ACC112 (cell line): ENCODE results near the gene TCF19.

Experiments
- H2AFZ ChIP-seq: fragments of 200-600 bp; sonication (generic); one replicate; pipeline ENCODE4 v1.6.0; 2017; ENCODE audit warnings: antibody characterized with exemption, low read length; ENCODE audit not compliant: unreplicated experiment
- H3K27ac ChIP-seq: fragments of 200-600 bp; sonication (generic); 2 replicates; pipeline ENCODE4 v1.5.1; 2014; ENCODE audit warnings: low read depth, mild to moderate bottlenecking, antibody characterized with exemption, low read length, moderate library complexity
- H3K27me3 ChIP-seq: fragments of 200-600 bp; sonication (generic); 2 replicates; pipeline ENCODE4 v1.6.1; 2014; ENCODE audit warnings: mild to moderate bottlenecking, antibody characterized with exemption, low read length, moderate library complexity, mixed read lengths; ENCODE audit not compliant: insufficient read depth
- H3K36me3 ChIP-seq: fragments of 200-600 bp; sonication (generic); 2 replicates; pipeline ENCODE4 v1.6.1; 2016; ENCODE audit warnings: mild to moderate bottlenecking, antibody characterized with exemption, low read length, moderate library complexity, mixed read lengths; ENCODE audit not compliant: insufficient read depth
- H3K4me1 ChIP-seq: fragments of 200-600 bp; sonication (generic); one replicate; pipeline ENCODE4 v1.6.1; 2016; ENCODE audit warnings: low read length, mixed read lengths; ENCODE audit not compliant: insufficient read depth, unreplicated experiment, control insufficient read depth
- H3K4me3 ChIP-seq: fragments of 200-600 bp; sonication (generic); 2 replicates; pipeline ENCODE4 v1.5.1; 2014; ENCODE audit warnings: mild to moderate bottlenecking, low read depth, low read length
- H3K79me2 ChIP-seq: fragments of 200-600 bp; sonication (generic); one replicate; pipeline ENCODE4 v1.6.0; 2016; ENCODE audit warnings: low read length; ENCODE audit not compliant: control insufficient read depth, unreplicated experiment, insufficient read depth

Gene TCF19

DNA sequence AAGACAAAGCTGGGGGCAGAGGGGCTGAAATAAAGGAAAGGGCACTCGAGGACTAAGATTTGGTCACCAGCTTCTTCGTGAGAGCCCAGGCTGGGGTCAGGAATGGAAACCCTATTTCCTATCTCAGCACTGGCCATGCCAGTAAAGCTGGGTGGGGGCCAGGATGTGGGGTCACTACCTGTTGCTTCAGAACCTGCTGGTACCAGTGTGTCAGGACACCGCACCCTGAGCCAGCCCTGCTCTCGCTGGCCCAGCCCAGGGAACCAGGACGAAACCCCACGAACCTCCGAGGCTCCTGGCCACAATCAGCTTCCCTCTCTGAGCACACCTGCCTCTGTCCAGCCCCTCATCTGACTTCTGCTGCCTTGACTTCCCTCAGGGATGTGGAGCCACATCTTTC is 40.2 kb upstream of the TCF19 start:
- H3K4me3 ChIP-seq = no peak overlapping the region

DNA sequence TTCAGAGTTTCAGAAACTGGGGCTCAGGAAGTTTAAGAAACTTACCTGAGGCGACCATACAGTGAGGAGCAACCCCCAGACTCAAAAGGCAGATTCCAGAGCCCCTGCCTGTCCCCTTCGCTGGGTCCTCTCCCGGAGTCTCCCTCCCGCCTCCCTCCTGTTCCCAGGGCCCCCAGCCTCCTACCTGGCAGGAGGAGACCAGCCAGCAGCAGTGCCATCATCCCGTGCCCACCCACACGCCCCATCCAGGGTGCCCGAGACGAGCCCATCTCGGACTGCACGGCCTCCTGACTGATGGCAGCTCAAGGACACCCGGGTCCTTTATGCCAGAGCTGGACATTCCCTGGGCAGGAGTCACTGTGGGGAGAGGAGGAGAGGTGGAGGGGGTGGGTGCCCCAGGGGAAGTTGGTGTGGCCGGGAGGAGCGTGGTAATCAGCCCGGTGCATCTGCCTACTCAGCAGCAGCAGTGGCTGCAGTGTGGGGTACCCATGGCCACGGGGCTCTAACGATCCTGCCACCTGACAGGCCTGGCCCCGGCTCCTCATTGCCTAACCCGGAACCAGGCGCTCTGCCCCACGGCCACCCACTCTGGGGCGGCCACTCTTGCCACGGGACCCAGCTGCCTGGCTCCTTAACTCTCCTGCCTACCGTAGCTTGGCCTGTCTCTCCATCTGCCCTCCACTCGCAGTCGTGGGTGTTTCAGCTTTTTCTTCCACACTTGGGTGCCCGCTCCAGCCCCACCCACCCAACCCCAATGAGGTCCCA is 38.1 kb upstream of the TCF19 start, which contains the start of gene CDSN:
TSS of gene CDSN (minus strand) at position 296 of the 765 bp plus-strand sequence. CDS start at position 269, 27 bp downstream.
- Histone ChIP-seq H3K27ac (no peak within 1 kb of the TSS), H3K36me3 (no peaks in the 10 kb centered on the region), H3K4me3 (no peak within 1 kb of the TSS), H3K4me1 (peaks cover 55% of the 10 kb centered on the region), H3K79me2 (peaks cover 7% of the 10 kb centered on the region), H2AFZ (no peak within 1 kb of the TSS), H3K27me3 (no peaks in the 10 kb centered on the region)

More for the DNA sequence above, 40.2 kb upstream of the TCF19 start:
- no peak overlapping the region for H3K27ac ChIP-seq
- H3K4me1 ChIP-seq = peaks cover 45% of the 10 kb centered on the region
- peaks cover 7% of the 10 kb centered on the region for H3K79me2 ChIP-seq
- H3K27me3 ChIP-seq = no peaks in the 10 kb centered on the region
- no peak overlapping the region for H2AFZ ChIP-seq
- no peaks in the 10 kb centered on the region for H3K36me3 ChIP-seq

DNA sequence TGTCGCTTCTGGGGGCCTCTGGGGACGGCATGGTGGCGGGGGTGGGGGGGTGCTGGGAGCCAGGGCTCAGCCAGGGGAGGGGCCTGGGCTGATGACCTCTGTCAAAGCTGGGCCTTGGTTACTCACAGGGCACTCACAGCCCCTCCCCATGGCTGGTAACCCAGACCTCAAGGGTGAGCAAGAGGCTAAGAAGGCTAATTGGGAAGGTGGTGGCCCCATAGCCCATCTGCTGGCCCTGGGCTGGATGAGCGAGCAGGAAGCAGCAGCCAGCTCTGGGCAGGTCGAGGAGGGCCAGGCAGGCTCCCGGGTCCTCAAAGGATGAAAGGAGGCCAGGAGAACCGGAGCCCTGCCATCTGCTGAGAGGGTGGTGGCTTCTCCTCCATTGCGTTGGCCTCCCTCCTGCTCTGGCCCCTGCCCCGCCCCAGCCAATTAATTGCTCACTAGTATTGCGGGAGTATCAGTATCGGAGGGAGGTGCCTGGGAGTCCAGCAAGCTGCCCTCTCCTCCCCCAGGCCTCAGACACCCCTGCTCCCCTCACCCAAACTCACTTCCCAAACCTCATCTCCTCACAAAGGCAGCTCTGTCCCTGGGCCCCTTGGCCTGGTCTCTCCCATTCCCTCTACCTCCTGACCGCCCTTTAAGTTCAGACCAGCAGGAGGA is 37.1 kb upstream of the TCF19 start:
- no peaks in the 10 kb centered on the region for H3K27me3 ChIP-seq
- no peaks in the 10 kb centered on the region for H3K79me2 ChIP-seq
- no peak overlapping the region for H3K4me3 ChIP-seq
- H3K27ac ChIP-seq = no peak overlapping the region
- H3K36me3 ChIP-seq = no peaks in the 10 kb centered on the region
- H2AFZ ChIP-seq = no peak overlapping the region
- H3K4me1 ChIP-seq = peaks cover 54% of the 10 kb centered on the region

DNA sequence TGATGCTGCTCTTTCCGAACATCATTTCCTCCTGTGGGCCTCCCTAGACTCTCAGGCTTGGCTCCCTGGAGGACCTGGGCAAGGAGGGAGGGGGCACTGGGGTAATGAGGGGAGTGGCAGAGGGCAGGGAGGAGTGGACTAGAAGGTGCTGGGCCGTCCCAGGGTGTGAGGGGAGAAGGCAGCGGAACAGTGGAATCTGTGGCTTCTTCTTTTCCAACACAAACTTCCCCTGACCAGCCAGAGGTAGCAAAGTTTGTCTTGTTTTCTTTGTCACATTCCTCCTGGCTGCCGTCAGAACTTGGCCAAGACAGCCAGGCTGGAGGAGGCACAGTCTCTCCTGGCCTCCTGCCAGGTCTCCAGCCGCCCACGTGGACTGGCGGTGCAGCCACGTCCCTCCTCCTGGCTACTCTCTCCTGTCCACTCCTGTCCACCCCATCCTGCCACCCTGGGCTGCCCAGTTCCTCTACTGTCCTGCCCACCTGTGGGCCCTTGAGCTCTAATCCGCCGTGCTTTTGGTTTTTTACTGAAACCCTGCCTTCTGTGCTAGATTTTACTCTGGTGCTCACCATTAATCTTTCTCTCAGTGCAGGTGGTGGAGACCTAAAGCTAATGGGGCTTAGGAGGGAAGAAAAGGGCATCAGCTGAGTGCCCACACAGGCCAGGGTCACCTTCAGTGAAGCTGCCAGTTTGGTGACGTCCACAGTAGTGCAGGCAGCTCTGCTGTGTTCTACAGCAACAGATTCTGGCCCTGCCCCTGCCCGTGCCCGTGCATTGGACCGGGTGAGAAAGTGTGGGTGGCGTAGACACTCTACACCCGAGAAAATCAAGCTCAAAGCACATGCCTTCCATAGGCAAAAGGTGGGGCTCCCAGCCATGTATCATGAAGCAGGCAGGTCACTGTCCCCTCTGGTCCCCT is 35.3 kb upstream of the TCF19 start:
- Histone ChIP-seq H3K36me3 (no peaks in the 10 kb centered on the region), H2AFZ (no peak overlapping the region), H3K79me2 (no peaks in the 10 kb centered on the region), H3K4me1 (peaks cover 45% of the 10 kb centered on the region), H3K27me3 (no peaks in the 10 kb centered on the region), H3K4me3 (no peak overlapping the region), H3K27ac (peak overlapping the region; percentile 81)

DNA sequence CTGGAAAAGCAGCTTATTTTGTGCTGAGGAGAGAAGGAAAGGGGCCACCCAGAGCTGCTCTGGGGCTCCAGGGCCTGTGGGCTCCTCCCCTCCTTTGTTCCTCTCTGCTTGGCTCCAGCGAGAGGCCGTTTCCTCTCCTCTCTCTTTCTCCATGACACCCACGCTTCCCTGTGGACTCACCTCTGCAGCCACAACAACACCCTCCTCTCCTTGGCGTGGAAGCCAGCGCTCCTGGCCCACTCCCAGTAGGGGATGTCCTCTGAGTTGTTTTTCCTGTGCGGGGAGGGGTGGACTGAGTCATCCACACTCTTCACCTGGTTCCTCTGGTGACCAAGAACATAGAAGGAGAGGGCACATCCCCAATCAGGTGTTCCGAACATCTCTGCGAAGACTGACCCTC is 33.2 kb upstream of the TCF19 start:
- Histone ChIP-seq H3K27ac (peak overlapping the region; percentile 35; the same call in 1 of the 2 replicates), H3K79me2 (no peaks in the 10 kb centered on the region), H3K36me3 (no peaks in the 10 kb centered on the region), H3K4me1 (peaks cover 45% of the 10 kb centered on the region), H2AFZ (no peak overlapping the region), H3K4me3 (0 out of 2 replicates have a peak overlapping the region, but pooled peaks have one; percentile 7), H3K27me3 (0 out of 2 replicates have a peak, but pooled peaks cover 7% of the 10 kb centered on the region)

DNA sequence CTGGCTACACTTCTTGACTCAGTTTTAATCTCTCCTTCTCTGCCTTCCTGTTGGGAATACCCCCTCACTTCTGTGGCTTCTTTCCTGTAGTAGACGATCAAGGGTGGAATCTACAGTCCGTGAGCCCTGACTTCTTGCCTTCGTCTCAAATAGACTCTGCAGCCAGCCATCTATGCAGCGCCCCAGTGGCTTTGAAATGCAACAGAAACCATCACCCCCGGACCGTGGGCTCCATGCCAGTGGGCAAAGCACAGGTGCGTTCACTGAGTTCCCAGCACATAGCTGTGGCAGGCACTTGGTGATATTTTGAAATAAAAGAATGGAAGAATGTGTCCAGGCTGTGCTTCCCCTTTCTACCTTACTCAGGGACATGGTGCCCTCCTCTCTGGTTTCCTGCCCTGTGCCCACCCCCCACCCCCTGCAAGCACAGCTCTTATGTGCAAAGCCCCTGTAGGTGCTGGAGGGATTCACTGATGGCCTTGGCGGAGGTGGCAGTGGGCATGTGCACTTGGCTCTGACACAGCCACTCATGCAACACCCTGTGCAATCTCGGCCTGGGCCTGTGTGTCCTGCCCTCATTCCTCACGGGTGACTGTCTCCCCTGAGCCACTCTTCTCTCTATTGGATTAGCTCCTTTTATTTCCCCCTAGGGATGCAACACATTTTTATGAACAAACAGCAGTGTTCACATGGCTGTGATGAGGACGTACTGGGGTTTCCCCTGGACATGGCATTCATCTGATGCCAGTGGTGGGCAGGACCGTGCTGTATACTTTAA is 32.6 kb upstream of the TCF19 start:
- H3K27ac ChIP-seq = peak overlapping the region; percentile 47; the same call in 1 of the 2 replicates
- no peaks in the 10 kb centered on the region for H3K36me3 ChIP-seq
- no peak overlapping the region for H3K4me3 ChIP-seq
- H3K79me2 ChIP-seq = no peaks in the 10 kb centered on the region
- 0 out of 2 replicates have a peak, but pooled peaks cover 7% of the 10 kb centered on the region for H3K27me3 ChIP-seq
- H2AFZ ChIP-seq = no peak overlapping the region
- H3K4me1 ChIP-seq = peaks cover 45% of the 10 kb centered on the region

DNA sequence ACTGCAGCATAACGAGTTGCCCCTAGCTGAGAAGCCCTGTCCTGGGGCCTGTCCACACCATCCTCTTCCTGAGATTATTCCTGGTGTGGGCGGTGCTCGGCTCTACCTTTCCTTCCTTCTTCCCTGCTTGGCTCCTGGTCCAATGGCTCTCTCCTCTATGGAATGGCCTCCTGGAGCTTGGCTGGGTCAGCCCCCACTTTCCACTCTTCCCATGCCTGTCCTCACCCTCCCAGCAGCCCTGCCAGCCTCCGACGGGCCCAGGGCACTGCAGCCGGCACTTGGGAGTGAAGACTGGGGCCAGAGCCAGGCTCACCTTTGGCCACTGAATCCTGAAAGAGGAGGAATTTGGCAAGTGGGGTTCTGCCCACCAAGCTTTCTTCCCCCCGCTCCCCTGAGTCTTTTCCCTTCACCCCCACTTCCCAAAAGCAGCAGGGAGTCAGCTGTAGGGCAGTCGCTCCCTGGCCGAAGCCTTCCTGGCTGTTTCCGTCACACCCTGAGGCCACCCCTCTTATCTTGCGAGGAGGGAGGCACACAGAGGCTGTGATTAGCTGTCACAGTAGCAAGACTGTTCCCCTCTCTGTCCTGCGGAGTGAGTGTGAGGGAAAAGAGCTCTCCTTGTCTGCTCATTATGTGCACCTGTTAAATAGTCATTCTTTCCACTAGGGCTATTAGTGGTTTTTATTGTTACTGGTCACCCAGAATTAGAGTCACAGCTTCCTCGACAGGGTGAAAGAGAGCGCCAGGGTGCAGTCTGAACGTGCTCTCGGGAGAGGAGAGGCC is 31.8 kb upstream of the TCF19 start:
- Histone ChIP-seq H3K27ac (peak overlapping the region; percentile 47; the same call in 1 of the 2 replicates), H3K79me2 (no peaks in the 10 kb centered on the region), H3K27me3 (0 out of 2 replicates have a peak, but pooled peaks cover 7% of the 10 kb centered on the region), H3K4me1 (peaks cover 45% of the 10 kb centered on the region), H3K36me3 (no peaks in the 10 kb centered on the region), H3K4me3 (no peak overlapping the region), H2AFZ (no peak overlapping the region)

DNA sequence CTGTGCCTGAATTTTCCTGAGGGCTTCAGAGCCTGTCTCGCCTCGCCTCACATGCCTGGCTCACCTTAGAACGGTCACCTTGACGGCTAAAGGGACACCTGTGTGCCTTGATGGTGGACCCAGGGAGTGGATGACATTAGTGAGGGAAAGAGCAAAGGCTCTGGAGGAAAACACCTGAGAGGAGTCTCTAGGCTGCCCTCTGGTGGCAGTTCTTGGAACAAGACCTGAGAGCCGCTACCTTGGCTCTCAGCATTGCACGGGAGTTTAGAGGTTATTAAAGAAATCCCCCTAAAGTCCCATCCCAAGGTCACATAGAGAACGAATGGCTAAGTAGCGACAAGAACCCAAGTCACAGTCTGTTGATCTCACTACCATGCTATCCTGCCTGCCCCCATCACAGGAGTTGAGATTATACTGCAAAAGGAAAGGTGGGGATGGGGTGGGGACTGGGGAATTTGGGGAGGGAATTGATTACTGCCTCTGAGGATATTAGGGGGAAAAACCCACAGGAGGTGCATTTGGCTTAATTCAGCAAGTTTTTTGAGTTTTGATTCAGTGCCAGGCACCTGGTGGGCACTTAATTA is 30.2 kb upstream of the TCF19 start:
- H3K36me3 ChIP-seq = no peaks in the 10 kb centered on the region
- H3K4me3 ChIP-seq = no peak overlapping the region
- no peak overlapping the region for H2AFZ ChIP-seq
- peaks cover 33% of the 10 kb centered on the region for H3K4me1 ChIP-seq
- H3K27ac ChIP-seq = no peak overlapping the region
- H3K79me2 ChIP-seq = no peaks in the 10 kb centered on the region
- 0 out of 2 replicates have a peak, but pooled peaks cover 7% of the 10 kb centered on the region for H3K27me3 ChIP-seq

DNA sequence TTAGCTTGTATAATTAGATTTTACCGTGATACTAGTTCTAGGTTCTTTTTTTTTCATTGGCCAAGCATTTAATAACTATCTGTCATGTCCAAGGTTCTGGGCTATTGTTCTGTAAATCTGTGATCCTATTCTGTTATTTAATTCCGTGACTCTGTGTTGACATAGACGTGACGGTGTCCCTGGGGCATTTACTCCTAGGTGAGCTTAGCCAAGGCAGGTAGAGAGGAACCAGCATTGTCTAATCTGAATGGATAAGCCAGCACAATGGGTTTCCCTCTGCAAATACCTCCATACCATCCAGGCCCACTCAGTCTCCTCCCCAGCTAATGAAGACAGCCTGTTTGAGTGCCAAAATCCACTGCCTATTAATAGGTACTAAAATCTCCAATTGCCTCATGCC is 29.3 kb upstream of the TCF19 start:
- peaks cover 24% of the 10 kb centered on the region for H3K4me1 ChIP-seq
- no peaks in the 10 kb centered on the region for H3K79me2 ChIP-seq
- 0 out of 2 replicates have a peak, but pooled peaks cover 7% of the 10 kb centered on the region for H3K27me3 ChIP-seq
- no peaks in the 10 kb centered on the region for H3K36me3 ChIP-seq
- H3K27ac ChIP-seq = no peak overlapping the region
- H3K4me3 ChIP-seq = no peak overlapping the region
- no peak overlapping the region for H2AFZ ChIP-seq
